Naive thymus-derived CD4-positive, alpha-beta T cell (primary cell): Measurements from ENCODE around the gene RGS8. TPM values are rescaled to one million over a fixed set of nuclear protein-coding genes. Genes with fewer than 3 reads are reported as not detected.

Experiments used
- ATAC-seq: fragments of 150-1000 bp; cut with Tn5 transposase; 2 replicates; pipeline ENCODE4 v1.10.0; 2021; ENCODE audit warnings: mild to moderate bottlenecking, moderate library complexity
- CTCF ChIA-PET: fragments of 350-600 bp; sonication (Branson Sonifier 250); formaldehyde crosslinking; loops from one replicate; lab custom pipeline; 2021; ENCODE audit warnings: antibody characterized with exemption; lab: Charles Lee
- POLR2A ChIA-PET: fragments of 350-600 bp; sonication (Branson Sonifier 250); formaldehyde crosslinking; loops from one replicate; lab custom pipeline; 2021; ENCODE audit warnings: antibody characterized with exemption, inconsistent platforms; lab: Charles Lee
- DNase-seq, 9 donors: peaks; one replicate each; pipeline versions ENCODE4 v3.0.0 to v3.0.0-alpha.2; 2020 to 2022; ENCODE audit warnings: mixed read lengths in 1 of 9
- H3K27ac ChIP-seq: one replicate; pipeline ENCODE4 v1.7.0; 2013; ENCODE audit warnings: mild to moderate bottlenecking, low read depth, low read length, moderate library complexity
- H3K27me3 ChIP-seq, 2 donors: one replicate each; pipeline ENCODE4 v1.7.0; 2013; ENCODE audit warnings: low read length in 2 of 2, mild to moderate bottlenecking in 2 of 2, moderate library complexity in 2 of 2; ENCODE audit not compliant: control insufficient read depth in 2 of 2, insufficient read depth in 2 of 2
- H3K36me3 ChIP-seq, 3 experiments: 1 replicate in 2 of 3; 2 replicates in 1 of 3; pipeline ENCODE4 v1.7.0; 2013; ENCODE audit warnings: low read length in 3 of 3, mild to moderate bottlenecking in 3 of 3, moderate library complexity in 1 of 3; ENCODE audit not compliant: insufficient read depth in 3 of 3, control insufficient read depth in 2 of 3
- H3K4me1 ChIP-seq, 2 donors: one replicate each; pipeline ENCODE4 v1.7.0; 2013; ENCODE audit warnings: low read length in 2 of 2, mild to moderate bottlenecking in 2 of 2, moderate library complexity in 1 of 2; ENCODE audit not compliant: control insufficient read depth in 2 of 2, insufficient read depth in 2 of 2
- H3K4me3 ChIP-seq: 2 replicates; pipeline ENCODE4 v1.7.0; 2013; ENCODE audit warnings: mild to moderate bottlenecking, low read length
- H3K9me3 ChIP-seq, 3 experiments: 1 replicate in 2 of 3; 2 replicates in 1 of 3; pipeline ENCODE4 v1.7.0; 2013; ENCODE audit warnings: low read length in 3 of 3; ENCODE audit not compliant: control insufficient read depth in 2 of 3
- H3K27ac Mint-ChIP-seq, 9 donors: one replicate each; pipeline ENCODE4 v1.8.0; 2020 to 2022; ENCODE audit warnings: mixed read lengths in 9 of 9, mild to moderate bottlenecking in 8 of 9, moderate library complexity in 5 of 9, inconsistent platforms in 2 of 9
- H3K27me3 Mint-ChIP-seq, 5 donors: one replicate each; pipeline ENCODE4 v1.8.0; 2021 to 2022; ENCODE audit warnings: mixed read lengths in 5 of 5, mild to moderate bottlenecking in 1 of 5
- H3K36me3 Mint-ChIP-seq, 5 donors: one replicate each; pipeline ENCODE4 v1.8.0; 2020 to 2022; ENCODE audit warnings: mixed read lengths in 5 of 5, mild to moderate bottlenecking in 3 of 5, inconsistent platforms in 1 of 5
- H3K4me1 Mint-ChIP-seq, 7 donors: one replicate each; pipeline ENCODE4 v1.8.0; 2020 to 2022; ENCODE audit warnings: mixed read lengths in 7 of 7, mild to moderate bottlenecking in 3 of 7, inconsistent platforms in 1 of 7
- H3K4me3 Mint-ChIP-seq, 10 donors: one replicate each; pipeline ENCODE4 v1.8.0; 2020 to 2022; ENCODE audit warnings: mild to moderate bottlenecking in 10 of 10, mixed read lengths in 10 of 10, moderate library complexity in 6 of 10, inconsistent platforms in 2 of 10
- H3K9me3 Mint-ChIP-seq, 11 donors: one replicate each; pipeline ENCODE4 v1.8.0; 2020 to 2022; ENCODE audit warnings: mixed read lengths in 11 of 11, mild to moderate bottlenecking in 4 of 11, inconsistent platforms in 1 of 11, moderate library complexity in 1 of 11
- intact Hi-C, 2 donors: fragments of 100-400 bp; cut with micrococcal nuclease; formaldehyde crosslinking; loops; one replicate each; pipeline ENCODE4 v1.15.1; 2023
- polyA plus RNA-seq, 2 donors: library from polyadenylated mRNA; unstranded; fragments of 300-500 nt; fragmentation: Illumina TruSeq; gene quantifications; one replicate each; pipeline ENCODE4 v1.2.3, GENCODE V29; 2021
- total RNA-seq, 6 experiments: library from RNA in 5 of 6; stranded (reverse) in 5 of 6; gene quantifications; 1 replicate in 5 of 6; 2 replicates in 1 of 6; pipeline ENCODE4 v1.2.3 and lab custom pipeline; 2021 to 2026

The RGS8 gene
- total and polyA plus RNA-seq, 7 experiments from 2014 or later = not detected

DNA sequence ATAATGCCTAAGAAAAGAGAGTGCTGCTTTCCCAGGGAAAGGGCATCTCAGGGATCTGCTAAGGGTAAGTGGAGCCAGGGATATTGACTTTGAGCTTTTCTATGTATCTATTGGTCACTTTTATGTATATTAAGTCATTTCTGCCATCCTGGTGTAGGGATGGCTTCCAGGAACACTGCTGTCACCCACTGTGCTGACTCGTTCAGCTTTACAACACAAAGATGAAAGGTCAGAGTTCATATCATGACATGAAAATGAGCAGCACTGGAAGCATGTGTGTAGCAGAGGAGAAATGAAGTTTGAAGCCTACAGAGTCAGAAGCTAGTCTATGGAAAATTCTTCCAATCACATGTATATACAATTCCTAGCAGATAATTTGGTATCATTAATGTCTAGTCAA lies 37.1 kb upstream of the RGS8 start:
- no peaks in the 10 kb centered on the region for H3K9me3 Mint-ChIP-seq
- peaks cover 2 to 5% of the 10 kb centered on the region in 2 donors for H3K4me1 ChIP-seq
- no peaks in the 10 kb centered on the region for H3K9me3 ChIP-seq
- intact Hi-C loops = no loop called here
- no peak overlapping the region for H3K4me3 Mint-ChIP-seq
- CTCF ChIA-PET = no interaction called here
- H3K36me3 ChIP-seq = no peaks in the 10 kb centered on the region
- no peak overlapping the region for H3K4me3 ChIP-seq
- H3K27me3 Mint-ChIP-seq = peaks cover 0 to 3% (median 0%) of the 10 kb centered on the region in 5 donors
- peaks cover 4 to 16% (median 12%) of the 10 kb centered on the region in 7 donors for H3K4me1 Mint-ChIP-seq
- ATAC-seq = no peak
- H3K27me3 ChIP-seq = no peaks in the 10 kb centered on the region
- no peak overlapping the region for H3K27ac ChIP-seq
- POLR2A ChIA-PET = no interaction called here
- no peak overlapping the region for H3K27ac Mint-ChIP-seq
- H3K36me3 Mint-ChIP-seq = peaks cover 0 to 3% (median 0%) of the 10 kb centered on the region in 5 donors
- no peak for DNase-seq

DNA sequence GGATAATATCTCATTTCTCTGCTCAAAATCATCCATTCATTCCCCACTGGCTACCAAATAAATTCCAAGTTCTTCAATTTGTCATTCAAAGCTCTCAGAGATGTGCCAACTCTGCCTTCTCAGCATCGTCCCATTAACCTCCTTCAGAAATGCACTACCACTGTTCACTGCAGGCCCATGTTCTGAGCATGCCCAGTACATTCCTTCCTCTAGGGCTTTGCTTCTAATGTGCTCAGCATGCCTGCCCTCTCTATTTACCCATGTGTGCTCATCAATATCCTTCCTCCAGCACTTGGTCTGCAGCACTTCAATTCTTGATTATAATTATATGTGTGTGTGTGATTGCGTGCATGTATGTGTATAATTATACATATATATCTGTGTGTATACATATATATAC lies 36.1 kb upstream of the RGS8 start:
- H3K4me3 Mint-ChIP-seq = no peak overlapping the region
- intact Hi-C loops = no loop called here
- DNase-seq = no peak
- ChIA-PET CTCF (no interaction called here), POLR2A (no interaction called here)
- H3K27ac Mint-ChIP-seq = no peak overlapping the region
- peaks cover 0 to 3% (median 0%) of the 10 kb centered on the region in 5 donors for H3K27me3 Mint-ChIP-seq
- peaks cover 4 to 16% (median 13%) of the 10 kb centered on the region in 7 donors for H3K4me1 Mint-ChIP-seq
- peaks cover 0 to 3% (median 0%) of the 10 kb centered on the region in 5 donors for H3K36me3 Mint-ChIP-seq
- Histone ChIP-seq H3K9me3 (no peaks in the 10 kb centered on the region), H3K36me3 (no peaks in the 10 kb centered on the region), H3K4me1 (peaks cover 4 to 6% of the 10 kb centered on the region in 2 donors), H3K27ac (no peak overlapping the region), H3K4me3 (no peak overlapping the region), H3K27me3 (no peaks in the 10 kb centered on the region)
- no peak for ATAC-seq
- no peaks in the 10 kb centered on the region for H3K9me3 Mint-ChIP-seq

DNA sequence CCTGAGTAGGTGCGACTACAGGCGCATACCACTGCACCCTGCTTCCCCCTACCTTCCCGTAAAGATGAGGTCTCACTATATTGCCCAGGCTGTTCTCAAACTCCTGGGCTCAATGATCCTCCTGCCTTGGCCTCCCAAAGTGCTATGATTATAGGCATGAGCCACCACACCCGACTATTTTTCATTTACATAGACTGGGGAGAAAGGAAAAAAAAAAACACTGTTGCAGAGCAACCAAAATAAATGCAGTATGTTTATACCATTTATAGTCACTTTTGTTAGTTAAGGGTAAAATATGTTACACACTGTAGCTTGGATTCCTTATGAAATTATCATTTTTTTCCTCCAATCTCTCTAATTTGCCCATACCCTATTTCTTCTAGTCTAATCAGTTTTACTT lies 35.2 kb upstream of the RGS8 start:
- POLR2A ChIA-PET = no interaction called here
- no peak overlapping the region for H3K4me3 Mint-ChIP-seq
- Histone ChIP-seq H3K4me1 (peaks cover 4 to 6% of the 10 kb centered on the region in 2 donors), H3K9me3 (no peaks in the 10 kb centered on the region), H3K36me3 (no peaks in the 10 kb centered on the region), H3K4me3 (no peak overlapping the region), H3K27me3 (no peaks in the 10 kb centered on the region), H3K27ac (no peak overlapping the region)
- H3K27ac Mint-ChIP-seq = no peak overlapping the region
- H3K4me1 Mint-ChIP-seq = peaks cover 4 to 22% (median 14%) of the 10 kb centered on the region in 7 donors
- intact Hi-C loops = loop anchor here in 1 of 2 donors (5.0 kb wide), 2 partner anchors 63 to 102 kb away; no protein-coding TSS in a partner anchor
- H3K27me3 Mint-ChIP-seq = no peaks in the 10 kb centered on the region
- H3K9me3 Mint-ChIP-seq = no peaks in the 10 kb centered on the region
- H3K36me3 Mint-ChIP-seq = peaks cover 0 to 3% (median 0%) of the 10 kb centered on the region in 5 donors
- no peak for ATAC-seq
- no peak for DNase-seq
- CTCF ChIA-PET = no interaction called here

DNA sequence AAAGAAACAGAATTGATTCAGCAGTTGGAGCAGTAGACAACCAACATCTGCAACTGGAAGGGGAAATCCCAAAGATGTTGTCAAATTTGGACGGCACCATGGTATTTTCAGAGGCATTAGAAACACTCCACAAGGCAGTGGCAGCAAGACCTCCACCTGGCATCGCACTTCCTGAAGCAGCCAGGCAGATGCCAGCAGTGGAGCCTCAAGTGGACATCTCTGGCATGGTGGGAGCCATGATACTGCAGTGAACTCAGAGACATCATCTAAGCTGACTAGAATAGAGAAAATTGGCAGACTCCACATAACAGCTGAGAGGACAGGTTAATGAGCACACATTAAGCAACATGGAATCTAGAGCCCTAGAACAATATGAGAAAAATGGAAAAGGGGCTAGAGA lies 33.9 kb upstream of the RGS8 start:
- CTCF ChIA-PET = no interaction called here
- Mint-ChIP-seq H3K9me3 (no peaks in the 10 kb centered on the region), H3K27me3 (no peaks in the 10 kb centered on the region), H3K36me3 (no peaks in the 10 kb centered on the region), H3K4me3 (no peak overlapping the region), H3K4me1 (peaks cover 9 to 32% (median 27%) of the 10 kb centered on the region in 7 donors), H3K27ac (no peak overlapping the region)
- H3K36me3 ChIP-seq = no peaks in the 10 kb centered on the region
- no peak for DNase-seq
- POLR2A ChIA-PET = no interaction called here
- H3K27me3 ChIP-seq = no peaks in the 10 kb centered on the region
- H3K4me3 ChIP-seq = no peak overlapping the region
- H3K4me1 ChIP-seq = peaks cover 4 to 6% of the 10 kb centered on the region in 2 donors
- H3K9me3 ChIP-seq = no peaks in the 10 kb centered on the region
- intact Hi-C loops = loop anchor here in 1 of 2 donors (5.0 kb wide), 2 partner anchors 64 to 101 kb away; no protein-coding TSS in a partner anchor
- no peak for ATAC-seq
- no peak overlapping the region for H3K27ac ChIP-seq

DNA sequence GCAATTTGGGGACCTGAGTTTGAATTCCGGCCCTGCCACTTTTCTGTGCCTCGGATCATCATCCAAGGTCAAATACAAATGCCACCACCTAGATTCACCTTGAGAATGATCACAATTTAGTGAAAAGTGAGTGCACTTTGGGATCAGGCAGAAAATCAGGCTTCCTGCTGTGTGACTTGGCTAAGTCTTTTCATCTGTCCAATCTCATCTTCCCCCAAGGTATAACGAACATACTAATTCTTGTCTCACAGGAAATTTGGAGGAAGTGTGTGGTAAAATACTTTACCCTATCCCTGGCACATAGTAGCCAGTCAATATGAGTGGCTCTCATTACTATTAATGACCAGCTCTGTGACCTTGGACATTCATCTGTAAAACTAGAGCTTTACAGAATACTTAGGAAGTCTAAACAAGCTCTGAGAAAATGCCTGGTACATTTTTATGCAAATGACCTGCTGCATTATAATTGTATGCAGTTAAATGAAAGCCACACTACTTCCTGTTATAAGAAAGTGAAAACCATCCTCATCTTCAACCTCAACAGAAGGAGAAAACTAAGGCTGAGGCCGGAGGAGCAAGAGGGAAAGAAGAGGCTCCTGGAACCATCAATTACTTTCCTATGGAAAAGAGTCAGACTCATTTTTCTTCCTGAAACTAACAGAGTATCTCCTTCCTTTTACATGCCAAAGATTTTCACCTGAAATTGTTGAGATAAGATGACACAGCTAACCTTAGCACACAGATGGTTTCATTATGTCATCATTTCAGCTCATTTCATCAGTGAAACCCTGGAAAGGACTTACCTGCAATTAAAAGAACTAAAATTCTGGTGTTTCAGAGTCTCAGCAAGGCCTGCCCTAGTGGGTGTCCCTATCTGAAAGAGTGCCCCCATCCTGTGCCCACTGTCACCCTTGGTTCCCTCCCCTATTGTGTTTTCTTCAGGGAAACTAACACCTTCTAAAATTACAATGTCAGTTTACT lies 32.6 kb upstream of the RGS8 start:
- peak overlapping the region in 1 of 10 donors; percentile 18 for H3K4me3 Mint-ChIP-seq
- no peak overlapping the region for H3K27ac Mint-ChIP-seq
- Histone ChIP-seq H3K4me1 (peaks cover 4 to 6% of the 10 kb centered on the region in 2 donors), H3K36me3 (no peaks in the 10 kb centered on the region), H3K4me3 (no peak overlapping the region), H3K27ac (no peak overlapping the region), H3K27me3 (no peaks in the 10 kb centered on the region), H3K9me3 (no peaks in the 10 kb centered on the region)
- POLR2A ChIA-PET = no interaction called here
- H3K36me3 Mint-ChIP-seq = no peaks in the 10 kb centered on the region
- ATAC-seq (no peak), DNase-seq (no peak)
- intact Hi-C loops = loop anchor here in 1 of 2 donors (5.0 kb wide), 2 partner anchors 65 to 100 kb away; no protein-coding TSS in a partner anchor
- peaks cover 9 to 34% (median 27%) of the 10 kb centered on the region in 7 donors for H3K4me1 Mint-ChIP-seq
- CTCF ChIA-PET = interaction anchor here (0.6 kb wide), 2 partner anchors 67 to 176 kb away, joined by 3 to 4 read pairs; no protein-coding TSS in a partner anchor
- H3K27me3 Mint-ChIP-seq = no peaks in the 10 kb centered on the region
- H3K9me3 Mint-ChIP-seq = no peaks in the 10 kb centered on the region

DNA sequence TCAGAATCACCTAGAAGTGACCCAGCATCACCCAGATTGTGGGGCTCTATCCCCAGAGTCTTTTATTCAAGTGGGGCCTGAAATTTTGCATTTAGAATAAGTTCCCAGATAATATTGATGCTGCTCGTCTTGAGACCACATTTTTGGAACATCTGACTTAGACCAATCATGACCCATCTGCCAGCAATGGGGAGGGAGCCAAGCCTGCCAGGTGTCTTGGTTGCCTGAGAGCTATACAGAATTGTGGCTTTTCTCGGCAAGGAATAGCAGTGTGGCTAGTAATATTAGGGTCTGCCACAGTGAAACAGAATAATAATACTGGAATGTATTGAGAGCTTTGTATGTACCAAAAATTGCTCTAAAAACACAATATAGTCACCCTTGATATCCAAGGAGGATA lies 31.1 kb upstream of the RGS8 start:
- CTCF ChIA-PET = no interaction called here
- H3K4me1 Mint-ChIP-seq = peaks cover 9 to 34% (median 27%) of the 10 kb centered on the region in 7 donors
- intact Hi-C loops = loop anchor here in 1 of 2 donors (5.0 kb wide), 2 partner anchors 67 to 98 kb away; no protein-coding TSS in a partner anchor
- DNase-seq (no peak), ATAC-seq (no peak)
- no peaks in the 10 kb centered on the region for H3K36me3 ChIP-seq
- H3K4me3 ChIP-seq = no peak overlapping the region
- H3K27me3 Mint-ChIP-seq = no peaks in the 10 kb centered on the region
- H3K4me3 Mint-ChIP-seq = no peak overlapping the region
- POLR2A ChIA-PET = no interaction called here
- no peaks in the 10 kb centered on the region for H3K36me3 Mint-ChIP-seq
- no peak overlapping the region for H3K27ac ChIP-seq
- no peak overlapping the region for H3K27ac Mint-ChIP-seq
- H3K4me1 ChIP-seq = peaks cover 4 to 6% of the 10 kb centered on the region in 2 donors
- no peaks in the 10 kb centered on the region for H3K9me3 Mint-ChIP-seq
- H3K27me3 ChIP-seq = no peaks in the 10 kb centered on the region
- no peaks in the 10 kb centered on the region for H3K9me3 ChIP-seq
